22Rv1 (cell line): ENCODE measurements around the gene CD2AP.

Source experiments
- ZFX ChIP-seq: fragments of 450-650 bp; IDR thresholded peaks from 2 replicates; pipeline ENCODE4 v1.6.1; 2017; ENCODE audit warnings: antibody characterized with exemption, borderline replicate concordance
- TF ChIP-seq, protein P1 (sequence below): fragments of 450-650 bp; IDR thresholded peaks from 2 replicates; pipeline ENCODE4 v1.5.1; 2017; ENCODE audit warnings: mild to moderate bottlenecking

GRCh38 chr6:47655719-47656595, 178.4 kb downstream of the CD2AP start:
- TF ChIP-seq, protein P1, sequence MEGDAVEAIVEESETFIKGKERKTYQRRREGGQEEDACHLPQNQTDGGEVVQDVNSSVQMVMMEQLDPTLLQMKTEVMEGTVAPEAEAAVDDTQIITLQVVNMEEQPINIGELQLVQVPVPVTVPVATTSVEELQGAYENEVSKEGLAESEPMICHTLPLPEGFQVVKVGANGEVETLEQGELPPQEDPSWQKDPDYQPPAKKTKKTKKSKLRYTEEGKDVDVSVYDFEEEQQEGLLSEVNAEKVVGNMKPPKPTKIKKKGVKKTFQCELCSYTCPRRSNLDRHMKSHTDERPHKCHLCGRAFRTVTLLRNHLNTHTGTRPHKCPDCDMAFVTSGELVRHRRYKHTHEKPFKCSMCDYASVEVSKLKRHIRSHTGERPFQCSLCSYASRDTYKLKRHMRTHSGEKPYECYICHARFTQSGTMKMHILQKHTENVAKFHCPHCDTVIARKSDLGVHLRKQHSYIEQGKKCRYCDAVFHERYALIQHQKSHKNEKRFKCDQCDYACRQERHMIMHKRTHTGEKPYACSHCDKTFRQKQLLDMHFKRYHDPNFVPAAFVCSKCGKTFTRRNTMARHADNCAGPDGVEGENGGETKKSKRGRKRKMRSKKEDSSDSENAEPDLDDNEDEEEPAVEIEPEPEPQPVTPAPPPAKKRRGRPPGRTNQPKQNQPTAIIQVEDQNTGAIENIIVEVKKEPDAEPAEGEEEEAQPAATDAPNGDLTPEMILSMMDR, result no peak
- no peak for TF ChIP-seq ZFX
